Measurements from ENCODE around the gene KLHL26.
A peak's percentile ranks its signal among the peaks of the same experiment; 100 is the strongest.

The KLHL26 gene

DNA sequence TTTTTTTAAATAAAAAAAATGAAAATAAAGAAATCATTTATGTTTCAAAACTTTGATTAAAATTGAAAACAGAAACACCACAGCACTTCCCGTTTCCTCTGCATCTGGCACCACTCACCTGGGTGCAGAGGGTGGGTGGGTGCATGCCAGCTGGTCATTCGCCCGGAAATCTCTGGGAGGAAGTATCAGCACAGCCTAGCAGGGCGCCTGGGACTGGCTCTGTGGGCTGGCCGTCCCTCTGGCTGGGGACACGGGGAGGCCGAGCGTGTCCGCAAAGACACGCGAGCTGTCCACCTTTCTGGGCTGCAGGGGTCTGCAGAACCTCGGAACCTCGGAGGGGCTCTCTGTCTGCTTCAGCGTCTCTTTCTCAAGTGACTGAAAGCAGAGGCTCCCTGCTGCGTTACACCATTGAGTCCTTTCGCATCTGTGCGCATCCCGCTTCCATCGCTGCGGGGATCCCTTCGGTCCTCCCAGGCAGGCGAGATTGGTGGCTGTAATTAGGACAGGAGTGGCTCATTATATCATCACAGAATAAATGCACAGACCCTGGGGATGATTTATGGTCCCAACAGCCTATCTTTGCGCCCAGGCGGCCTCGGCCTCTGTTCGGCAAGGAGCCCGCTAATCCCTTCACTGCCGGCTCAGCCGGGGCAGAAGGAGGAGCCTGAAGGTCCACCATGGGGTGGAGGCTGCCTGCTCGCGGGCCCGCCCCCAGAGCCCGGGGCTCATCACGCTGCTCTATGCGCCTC lies 63.8 kb downstream of the KLHL26 start (continued):
- TF ChIP-seq OSR2 (tag by site-specific recombination; IDR thresholded peaks at IDR 0.05) (peak; percentile 98), SETDB1 (IDR thresholded peaks at IDR 0.05; ENCODE audit: insufficient read length, low read length) (no peak), ZNF274 (IDR thresholded peaks at IDR 0.05; ENCODE audit: low read length) (no peak), ZNF274 (tag by site-specific recombination; IDR thresholded peaks at IDR 0.05; ENCODE audit: borderline replicate concordance) (no peak), GLIS2 (tag by site-specific recombination; IDR thresholded peaks at IDR 0.05) (peak; percentile 50), ZNF629 (tag by site-specific recombination; IDR thresholded peaks at IDR 0.05) (peak; percentile 84), ZNF394 (tag by site-specific recombination; IDR thresholded peaks at IDR 0.05; ENCODE audit: borderline replicate concordance) (peak; percentile 88), ZNF292 (tag by site-specific recombination; IDR thresholded peaks at IDR 0.05; ENCODE audit: borderline replicate concordance, low read depth) (no peak), ZNF585B (tag by site-specific recombination; IDR thresholded peaks at IDR 0.05) (no peak), FEZF1 (tag by site-specific recombination; IDR thresholded peaks at IDR 0.05) (peak; percentile 84), TCF7L2 (IDR thresholded peaks at IDR 0.05; ENCODE audit: borderline replicate concordance, low read depth, low read length) (peak; percentile 38; the same call in 1 of the 2 replicates), ZNF211 (tag by site-specific recombination; IDR thresholded peaks at IDR 0.05; ENCODE audit: low read depth) (no peak), PRDM1 (tag by site-specific recombination; IDR thresholded peaks at IDR 0.05) (peak; percentile 53), ZBTB21 (tag by site-specific recombination; IDR thresholded peaks at IDR 0.05) (peak; percentile 71), ZBTB17 (tag by site-specific recombination; IDR thresholded peaks at IDR 0.05) (peak; percentile 94), HOXC10 (CRISPR knock-in tag; IDR thresholded peaks at IDR 0.05) (peak; percentile 98; the same call in 1 of the 2 replicates), ZNF266 (tag by site-specific recombination; IDR thresholded peaks at IDR 0.05; ENCODE audit: low read depth) (no peak), SP2 (tag by site-specific recombination; IDR thresholded peaks at IDR 0.05) (peak; percentile 87)
- TF ChIP-seq, protein P1, sequence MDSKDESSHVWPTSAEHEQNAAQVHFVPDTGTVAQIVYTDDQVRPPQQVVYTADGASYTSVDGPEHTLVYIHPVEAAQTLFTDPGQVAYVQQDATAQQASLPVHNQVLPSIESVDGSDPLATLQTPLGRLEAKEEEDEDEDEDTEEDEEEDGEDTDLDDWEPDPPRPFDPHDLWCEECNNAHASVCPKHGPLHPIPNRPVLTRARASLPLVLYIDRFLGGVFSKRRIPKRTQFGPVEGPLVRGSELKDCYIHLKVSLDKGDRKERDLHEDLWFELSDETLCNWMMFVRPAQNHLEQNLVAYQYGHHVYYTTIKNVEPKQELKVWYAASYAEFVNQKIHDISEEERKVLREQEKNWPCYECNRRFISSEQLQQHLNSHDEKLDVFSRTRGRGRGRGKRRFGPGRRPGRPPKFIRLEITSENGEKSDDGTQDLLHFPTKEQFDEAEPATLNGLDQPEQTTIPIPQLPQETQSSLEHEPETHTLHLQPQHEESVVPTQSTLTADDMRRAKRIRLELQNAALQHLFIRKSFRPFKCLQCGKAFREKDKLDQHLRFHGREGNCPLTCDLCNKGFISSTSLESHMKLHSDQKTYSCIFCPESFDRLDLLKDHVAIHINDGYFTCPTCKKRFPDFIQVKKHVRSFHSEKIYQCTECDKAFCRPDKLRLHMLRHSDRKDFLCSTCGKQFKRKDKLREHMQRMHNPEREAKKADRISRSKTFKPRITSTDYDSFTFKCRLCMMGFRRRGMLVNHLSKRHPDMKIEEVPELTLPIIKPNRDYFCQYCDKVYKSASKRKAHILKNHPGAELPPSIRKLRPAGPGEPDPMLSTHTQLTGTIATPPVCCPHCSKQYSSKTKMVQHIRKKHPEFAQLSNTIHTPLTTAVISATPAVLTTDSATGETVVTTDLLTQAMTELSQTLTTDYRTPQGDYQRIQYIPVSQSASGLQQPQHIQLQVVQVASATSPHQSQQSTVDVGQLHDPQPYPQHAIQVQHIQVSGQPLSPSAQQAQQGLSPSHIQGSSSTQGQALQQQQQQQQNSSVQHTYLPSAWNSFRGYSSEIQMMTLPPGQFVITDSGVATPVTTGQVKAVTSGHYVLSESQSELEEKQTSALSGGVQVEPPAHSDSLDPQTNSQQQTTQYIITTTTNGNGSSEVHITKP (tag by site-specific recombination; IDR thresholded peaks at IDR 0.05): peak; percentile 59
- TF ChIP-seq, protein P2, sequence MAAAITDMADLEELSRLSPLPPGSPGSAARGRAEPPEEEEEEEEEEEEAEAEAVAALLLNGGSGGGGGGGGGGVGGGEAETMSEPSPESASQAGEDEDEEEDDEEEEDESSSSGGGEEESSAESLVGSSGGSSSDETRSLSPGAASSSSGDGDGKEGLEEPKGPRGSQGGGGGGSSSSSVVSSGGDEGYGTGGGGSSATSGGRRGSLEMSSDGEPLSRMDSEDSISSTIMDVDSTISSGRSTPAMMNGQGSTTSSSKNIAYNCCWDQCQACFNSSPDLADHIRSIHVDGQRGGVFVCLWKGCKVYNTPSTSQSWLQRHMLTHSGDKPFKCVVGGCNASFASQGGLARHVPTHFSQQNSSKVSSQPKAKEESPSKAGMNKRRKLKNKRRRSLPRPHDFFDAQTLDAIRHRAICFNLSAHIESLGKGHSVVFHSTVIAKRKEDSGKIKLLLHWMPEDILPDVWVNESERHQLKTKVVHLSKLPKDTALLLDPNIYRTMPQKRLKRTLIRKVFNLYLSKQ (tag by site-specific recombination; IDR thresholded peaks at IDR 0.05; ENCODE audit: borderline replicate concordance): no peak
- TF ChIP-seq, protein P3, sequence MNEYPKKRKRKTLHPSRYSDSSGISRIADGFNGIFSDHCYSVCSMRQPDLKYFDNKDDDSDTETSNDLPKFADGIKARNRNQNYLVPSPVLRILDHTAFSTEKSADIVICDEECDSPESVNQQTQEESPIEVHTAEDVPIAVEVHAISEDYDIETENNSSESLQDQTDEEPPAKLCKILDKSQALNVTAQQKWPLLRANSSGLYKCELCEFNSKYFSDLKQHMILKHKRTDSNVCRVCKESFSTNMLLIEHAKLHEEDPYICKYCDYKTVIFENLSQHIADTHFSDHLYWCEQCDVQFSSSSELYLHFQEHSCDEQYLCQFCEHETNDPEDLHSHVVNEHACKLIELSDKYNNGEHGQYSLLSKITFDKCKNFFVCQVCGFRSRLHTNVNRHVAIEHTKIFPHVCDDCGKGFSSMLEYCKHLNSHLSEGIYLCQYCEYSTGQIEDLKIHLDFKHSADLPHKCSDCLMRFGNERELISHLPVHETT (tag by site-specific recombination; IDR thresholded peaks at IDR 0.05): peak; percentile 59; the same call in 1 of the 2 replicates

All from HEK293 (cell line).